Suprapubic skin (tissue), 4 donors: ENCODE results near the gene LYRM4. TPM values are rescaled to one million over a fixed set of nuclear protein-coding genes. Genes with fewer than 3 reads are reported as not detected.

Experiments used
- DNase-seq, 2 donors: peaks; one replicate each; pipeline ENCODE4 v3.0.0-alpha.2; 2019; ENCODE audit warnings: low spot score in 2 of 2
- H3K27ac ChIP-seq: fragments of 200-600 bp; sonication (generic); one replicate; pipeline ENCODE4 v1.5.1; 2019
- H3K27me3 ChIP-seq: fragments of 200-600 bp; sonication (generic); one replicate; pipeline ENCODE4 v1.5.1; 2019
- H3K36me3 ChIP-seq: fragments of 200-600 bp; sonication (generic); one replicate; pipeline ENCODE4 v1.5.1; 2019
- H3K4me1 ChIP-seq: fragments of 200-600 bp; sonication (generic); one replicate; pipeline ENCODE4 v1.5.1; 2019
- H3K4me3 ChIP-seq: fragments of 200-600 bp; sonication (generic); one replicate; pipeline ENCODE4 v1.5.1; 2019; ENCODE audit warnings: mild to moderate bottlenecking
- H3K9me3 ChIP-seq: fragments of 200-600 bp; sonication (generic); one replicate; pipeline ENCODE4 v1.5.1; 2019
- EP300 ChIP-seq: sonication (generic); formaldehyde crosslinking; IDR thresholded peaks from one replicate; pipeline ENCODE4 v1.6.1; 2017; ENCODE audit warnings: antibody characterized with exemption
- POLR2A ChIP-seq, 2 donors: fragments of 450-650 bp; IDR thresholded peaks; one replicate each; pipeline ENCODE4 v1.6.1; 2017; ENCODE audit warnings: antibody characterized with exemption in 2 of 2, mild to moderate bottlenecking in 2 of 2, moderate library complexity in 2 of 2
- POLR2AphosphoS5 ChIP-seq, 3 donors: sonication (generic); formaldehyde crosslinking; IDR thresholded peaks; one replicate each; pipeline ENCODE4 v1.6.1; 2017; ENCODE audit warnings: antibody characterized with exemption in 3 of 3
- WGBS: methylation state at CpG from one replicate; pipeline ENCODE4 v1.1.5; 2018; 5-methylcytosine and 5-hydroxymethylcytosine counted together
- total RNA-seq, 4 donors: library from RNA; depleted of rRNA; stranded (reverse); fragments of >200 nt; gene quantifications; one replicate each; pipeline ENCODE4 v1.1.0, GENCODE V29; 2016
- TF ChIP-seq, protein P1 (sequence below), 2 donors: fragments of 200-600 bp in 1 of 2; fragments of 450-650 bp in 1 of 2; sonication (generic) in 1 of 2; IDR thresholded peaks; one replicate each; pipeline ENCODE4 v1.5.1; 2016 to 2019; ENCODE audit warnings: antibody characterized with exemption in 2 of 2, mild to moderate bottlenecking in 1 of 2, moderate library complexity in 1 of 2

The LYRM4 gene
- total RNA-seq, 4 donors from 2014 or later: 16.1 to 37.5 (median 19.6) TPM

DNA sequence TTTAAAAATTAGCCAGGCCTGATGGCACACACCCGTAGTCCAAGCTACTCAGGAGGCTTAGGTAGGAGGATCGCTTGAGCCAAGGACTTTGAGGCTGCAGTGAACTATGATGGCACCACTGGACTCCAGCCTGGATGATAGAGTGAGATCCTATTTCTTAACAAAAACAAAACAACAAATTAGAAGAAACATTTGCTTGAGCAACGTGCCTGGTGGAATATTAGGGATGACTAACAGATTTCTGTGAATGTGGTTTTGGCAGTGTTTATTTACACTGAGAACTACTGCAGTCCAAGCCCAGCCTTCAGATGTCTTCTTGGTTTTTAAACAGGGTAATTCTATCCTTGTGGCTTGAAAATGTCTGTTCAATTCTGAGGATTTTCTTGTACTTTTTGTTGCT lies 166.4 kb downstream of the LYRM4 start:
- no peaks in the 10 kb centered on the region for H3K4me1 ChIP-seq
- H3K36me3 ChIP-seq: no peaks in the 10 kb centered on the region
- H3K27ac ChIP-seq: no peak overlapping the region
- no peaks in the 10 kb centered on the region for H3K27me3 ChIP-seq
- no peak for DNase-seq
- no peaks in the 10 kb centered on the region for H3K9me3 ChIP-seq
- TF ChIP-seq POLR2A (IDR thresholded peaks at IDR 0.05) (no peak), EP300 (no peak), POLR2AphosphoS5 (IDR thresholded peaks at IDR 0.05) (no peak)
- TF ChIP-seq, protein P1, sequence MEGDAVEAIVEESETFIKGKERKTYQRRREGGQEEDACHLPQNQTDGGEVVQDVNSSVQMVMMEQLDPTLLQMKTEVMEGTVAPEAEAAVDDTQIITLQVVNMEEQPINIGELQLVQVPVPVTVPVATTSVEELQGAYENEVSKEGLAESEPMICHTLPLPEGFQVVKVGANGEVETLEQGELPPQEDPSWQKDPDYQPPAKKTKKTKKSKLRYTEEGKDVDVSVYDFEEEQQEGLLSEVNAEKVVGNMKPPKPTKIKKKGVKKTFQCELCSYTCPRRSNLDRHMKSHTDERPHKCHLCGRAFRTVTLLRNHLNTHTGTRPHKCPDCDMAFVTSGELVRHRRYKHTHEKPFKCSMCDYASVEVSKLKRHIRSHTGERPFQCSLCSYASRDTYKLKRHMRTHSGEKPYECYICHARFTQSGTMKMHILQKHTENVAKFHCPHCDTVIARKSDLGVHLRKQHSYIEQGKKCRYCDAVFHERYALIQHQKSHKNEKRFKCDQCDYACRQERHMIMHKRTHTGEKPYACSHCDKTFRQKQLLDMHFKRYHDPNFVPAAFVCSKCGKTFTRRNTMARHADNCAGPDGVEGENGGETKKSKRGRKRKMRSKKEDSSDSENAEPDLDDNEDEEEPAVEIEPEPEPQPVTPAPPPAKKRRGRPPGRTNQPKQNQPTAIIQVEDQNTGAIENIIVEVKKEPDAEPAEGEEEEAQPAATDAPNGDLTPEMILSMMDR (IDR thresholded peaks at IDR 0.05): no peak
- 66% methylated on average over 3 of the region's 3 CpGs for WGBS
- H3K4me3 ChIP-seq: no peak overlapping the region

DNA sequence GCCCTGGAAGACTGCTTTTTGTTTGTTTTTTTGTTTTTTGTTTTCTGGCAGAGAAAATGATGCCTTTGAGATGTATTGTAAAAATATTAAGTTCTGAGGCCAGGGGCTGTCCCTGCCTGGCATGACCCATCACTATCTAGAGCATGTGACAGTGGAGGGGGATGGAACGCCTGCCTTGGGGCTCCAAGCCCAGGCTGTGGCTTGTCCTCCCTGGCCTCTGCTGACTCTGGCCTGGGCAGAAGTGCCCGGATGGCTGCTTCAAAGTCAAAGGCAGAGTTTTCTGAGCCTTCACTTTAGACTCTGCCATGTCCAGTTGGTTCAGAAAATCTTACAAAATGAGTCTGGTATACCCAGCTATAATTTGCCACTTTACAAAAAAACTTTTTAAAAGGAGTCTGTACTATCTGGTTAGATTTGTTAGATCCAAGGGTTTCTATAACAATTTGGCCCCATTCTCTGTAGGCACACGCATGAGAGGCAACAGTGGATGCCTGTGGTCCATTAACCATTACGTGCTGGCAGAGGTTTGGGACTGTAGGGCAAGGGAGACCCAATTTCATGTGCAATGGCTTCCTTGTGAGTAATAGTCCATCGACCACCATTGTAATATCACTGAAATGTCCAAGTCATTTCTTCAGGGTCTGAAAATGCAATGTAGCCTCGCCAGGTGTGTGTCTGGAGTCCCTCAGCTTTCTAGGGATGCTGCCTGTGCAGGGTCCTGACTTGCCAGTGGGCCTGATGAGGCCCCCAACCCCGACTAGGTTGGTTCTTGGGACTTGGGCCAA lies 167.3 kb downstream of the LYRM4 start:
- WGBS: 70% methylated on average over 7 of the region's 7 CpGs
- no peaks in the 10 kb centered on the region for H3K36me3 ChIP-seq
- no peaks in the 10 kb centered on the region for H3K27me3 ChIP-seq
- no peaks in the 10 kb centered on the region for H3K4me1 ChIP-seq
- no peak overlapping the region for H3K27ac ChIP-seq
- TF ChIP-seq POLR2A (IDR thresholded peaks at IDR 0.05) (no peak), POLR2AphosphoS5 (IDR thresholded peaks at IDR 0.05) (no peak), EP300 (no peak)
- TF ChIP-seq, protein P1 (IDR thresholded peaks at IDR 0.05): no peak
- no peaks in the 10 kb centered on the region for H3K9me3 ChIP-seq
- no peak for DNase-seq
- no peak overlapping the region for H3K4me3 ChIP-seq

DNA sequence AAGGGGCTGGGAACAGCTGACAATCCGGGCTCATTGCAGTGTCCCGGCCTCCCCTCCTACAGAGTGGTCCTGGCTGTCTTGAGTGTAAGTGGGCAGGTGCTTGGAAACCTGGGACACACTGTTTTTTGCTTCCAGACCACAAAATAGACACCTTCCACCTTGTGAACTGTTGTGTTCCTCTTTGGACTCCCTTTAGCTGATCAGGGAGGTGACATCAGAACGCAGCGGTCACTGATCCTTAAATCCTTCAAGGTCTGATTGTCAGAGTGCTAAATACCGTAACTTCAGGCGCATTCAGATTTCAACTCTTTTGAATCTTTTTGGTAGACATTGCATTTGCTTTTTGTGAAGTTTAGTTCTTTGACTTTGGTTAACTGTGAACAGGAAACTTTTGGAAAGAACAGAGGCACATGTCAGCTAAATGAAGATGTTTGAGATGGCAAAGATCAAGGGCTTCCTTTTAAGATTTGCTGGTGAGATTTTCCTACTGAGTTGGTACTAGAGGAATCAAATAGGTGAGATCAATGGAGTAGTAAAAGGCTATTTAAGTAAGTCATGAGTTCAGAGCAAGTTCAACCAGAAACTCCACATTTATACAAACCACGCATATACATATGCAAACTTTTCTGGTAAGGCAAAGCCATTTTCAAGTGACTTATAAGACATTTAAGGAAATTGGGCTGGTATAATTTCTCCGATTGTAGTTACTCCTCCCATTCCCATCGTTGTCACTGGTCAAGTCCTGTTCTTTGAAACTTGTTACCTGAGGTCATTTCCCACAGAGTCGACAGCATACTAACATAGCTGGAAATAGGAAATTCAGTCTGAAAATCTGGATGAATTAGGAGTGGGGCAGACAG lies 169.3 kb downstream of the LYRM4 start:
- no peak for DNase-seq
- no peak overlapping the region for H3K27ac ChIP-seq
- no peak overlapping the region for H3K4me3 ChIP-seq
- peaks cover 12% of the 10 kb centered on the region for H3K27me3 ChIP-seq
- no peaks in the 10 kb centered on the region for H3K9me3 ChIP-seq
- TF ChIP-seq EP300 (no peak), POLR2A (IDR thresholded peaks at IDR 0.05) (no peak), POLR2AphosphoS5 (IDR thresholded peaks at IDR 0.05) (no peak)
- TF ChIP-seq, protein P1 (IDR thresholded peaks at IDR 0.05): no peak
- WGBS: 88% methylated on average over 10 of the region's 10 CpGs
- H3K4me1 ChIP-seq: no peaks in the 10 kb centered on the region
- H3K36me3 ChIP-seq: no peaks in the 10 kb centered on the region

DNA sequence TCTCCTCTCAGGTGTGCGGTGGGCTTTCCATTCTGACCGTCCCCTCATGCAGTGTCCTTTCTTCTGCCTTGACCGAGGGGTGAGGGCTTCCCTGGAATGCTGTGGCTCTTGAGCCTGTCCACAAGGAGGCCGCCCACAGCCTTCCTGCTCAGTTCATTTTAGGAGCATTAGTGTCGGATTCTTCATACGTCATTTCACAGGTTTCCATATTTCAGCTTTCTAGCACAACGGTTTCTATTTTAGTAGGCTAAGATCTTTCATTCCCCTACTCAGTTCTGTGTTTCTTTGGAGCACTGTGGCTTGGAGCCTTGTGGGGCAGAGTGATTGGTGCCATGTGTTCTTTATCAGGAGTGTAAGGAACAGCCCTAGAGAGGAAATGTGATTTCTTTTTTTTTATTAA lies 170.1 kb downstream of the LYRM4 start:
- H3K4me3 ChIP-seq: no peak overlapping the region
- peaks cover 20% of the 10 kb centered on the region for H3K27me3 ChIP-seq
- H3K36me3 ChIP-seq: no peaks in the 10 kb centered on the region
- no peak for DNase-seq
- no peak overlapping the region for H3K27ac ChIP-seq
- TF ChIP-seq, protein P1 (IDR thresholded peaks at IDR 0.05): no peak
- TF ChIP-seq POLR2A (IDR thresholded peaks at IDR 0.05) (no peak), EP300 (no peak), POLR2AphosphoS5 (IDR thresholded peaks at IDR 0.05) (no peak)
- H3K4me1 ChIP-seq: peaks cover 8% of the 10 kb centered on the region
- 82% methylated on average over 7 of the region's 7 CpGs for WGBS
- no peaks in the 10 kb centered on the region for H3K9me3 ChIP-seq
